ENCODE data around the gene MYBPH. TPM values are rescaled to one million over a fixed set of nuclear protein-coding genes. Genes with fewer than 3 reads are reported as not detected.

The MYBPH gene
- total RNA-seq, 4 donors from 2014 or later: not detected

- intact Hi-C loops (cut with DNase I): no loop called here
Measured at GRCh38 chr1:203152158-203153034, 23.2 kb downstream of the MYBPH start.

DNA sequence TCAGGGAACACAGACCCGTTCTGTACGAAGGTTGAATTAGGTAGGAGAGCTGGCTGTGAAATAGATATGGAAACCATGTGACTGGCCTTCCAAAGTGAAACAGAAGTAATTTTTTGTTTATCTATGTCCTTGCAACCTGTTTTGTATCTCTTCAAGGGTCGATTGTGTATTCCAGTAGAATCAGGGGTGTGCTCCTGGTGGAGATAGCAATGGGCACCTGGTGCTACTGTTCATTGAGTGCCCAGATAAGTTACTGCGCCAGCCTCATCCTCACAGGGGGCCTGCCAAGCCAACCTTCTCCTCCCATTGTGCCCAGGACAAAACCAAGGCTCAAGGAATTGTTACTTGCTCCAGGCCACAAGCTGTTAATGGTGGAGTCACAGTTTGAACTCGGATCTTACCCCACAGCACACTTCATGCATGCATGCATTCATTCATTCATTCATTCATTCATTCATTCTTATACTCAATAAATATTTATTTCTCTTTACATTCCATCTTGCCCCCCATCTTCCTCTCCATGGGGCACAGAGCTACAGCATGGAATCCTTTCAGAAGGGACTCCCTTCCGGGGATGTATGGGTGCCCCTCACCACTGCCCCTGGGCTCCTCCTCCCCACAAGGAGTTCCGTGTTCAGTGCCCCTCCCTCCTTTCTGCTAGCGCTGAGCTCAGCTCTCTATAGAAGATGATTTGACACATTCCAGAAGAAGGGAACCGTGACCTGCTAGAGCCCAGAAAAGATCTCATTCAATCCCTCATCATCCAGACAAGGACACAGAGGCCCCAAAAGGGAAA is 24.1 kb downstream of the MYBPH start:
- no peaks in the 10 kb centered on the region for H3K36me3 ChIP-seq
- no peak for TF ChIP-seq POLR2A (IDR thresholded peaks at IDR 0.05)
- no peak for TF ChIP-seq CTCF (IDR thresholded peaks at IDR 0.05)
- intact Hi-C loops (cut with DNase I): no loop called here
- no peak overlapping the region for H3K4me3 ChIP-seq
- H3K4me1 ChIP-seq: peaks cover 0 to 23% (median 3%) of the 10 kb centered on the region in 3 donors
- WGBS, 2 donors: 48 to 58% methylated on average over 8 to 9 of the region's 9 CpGs
- H3K27ac ChIP-seq: no peak overlapping the region
- no peaks in the 10 kb centered on the region for H3K9me3 ChIP-seq
- DNase-seq: no peak
- H3K27me3 ChIP-seq: peaks cover 0 to 11% (median 0%) of the 10 kb centered on the region in 4 donors

More at GRCh38 chr1:203152158-203153034, 23.2 kb downstream of the MYBPH start:
- Histone ChIP-seq H3K27me3 (peaks cover 0 to 13% (median 0%) of the 10 kb centered on the region in 4 donors), H3K4me1 (peaks cover 0 to 23% (median 3%) of the 10 kb centered on the region in 3 donors), H3K9me3 (no peaks in the 10 kb centered on the region), H3K4me3 (no peak overlapping the region), H3K27ac (no peak overlapping the region), H3K36me3 (no peaks in the 10 kb centered on the region)
- WGBS, 2 donors: 51 to 70% methylated on average over 6 to 7 of the region's 10 CpGs
- no peak for TF ChIP-seq CTCF (IDR thresholded peaks at IDR 0.05)
- no peak for TF ChIP-seq POLR2A (IDR thresholded peaks at IDR 0.05)
- DNase-seq: no peak

DNA sequence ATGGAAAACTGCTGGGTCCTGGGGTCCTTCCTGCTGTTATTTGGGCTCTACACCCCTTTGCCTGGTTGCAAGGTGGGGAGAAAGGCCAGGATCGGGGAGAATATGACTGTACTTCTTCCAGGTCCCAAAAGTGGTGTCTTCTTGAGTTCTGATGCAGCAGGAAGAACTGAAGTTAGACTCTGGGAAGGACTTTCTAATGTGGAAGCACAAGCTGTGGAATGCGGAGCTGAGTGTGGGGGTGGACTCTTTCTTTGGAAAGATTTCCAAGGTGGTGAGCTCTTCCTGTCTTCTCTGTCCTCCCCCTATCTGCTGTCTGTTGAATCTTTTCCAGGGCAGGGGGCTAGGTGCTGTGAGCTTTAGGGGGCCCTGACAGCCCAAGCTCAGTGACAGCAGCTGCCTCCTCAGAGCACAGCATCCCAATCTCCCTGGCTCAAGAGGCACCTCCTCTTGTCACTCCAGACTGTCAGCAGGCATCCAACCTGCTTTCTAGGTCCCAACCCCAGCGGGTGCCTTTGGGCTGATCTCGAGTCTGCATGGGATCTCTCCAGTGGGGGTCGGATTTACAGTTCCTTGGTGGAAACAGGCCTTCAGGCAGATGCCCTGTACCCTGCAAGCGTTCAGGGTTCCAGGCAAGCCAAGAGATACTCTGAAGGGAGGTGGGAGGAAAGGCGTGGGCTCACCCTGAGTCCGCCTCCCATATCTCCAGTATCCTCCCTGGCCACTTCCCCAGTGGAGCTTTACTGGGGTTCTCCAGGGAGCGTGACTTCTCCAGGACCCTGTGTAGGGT is 24.9 kb downstream of the MYBPH start:
- Histone ChIP-seq H3K36me3 (no peaks in the 10 kb centered on the region), H3K27me3 (peaks cover 0 to 5% (median 0%) of the 10 kb centered on the region in 4 donors), H3K4me1 (peaks cover 0 to 23% (median 3%) of the 10 kb centered on the region in 3 donors), H3K27ac (no peak overlapping the region), H3K9me3 (no peaks in the 10 kb centered on the region), H3K4me3 (no peak overlapping the region)
- WGBS, 2 donors: 83 to 85% methylated on average over 3 to 4 of the region's 9 CpGs
- intact Hi-C loops (cut with DNase I): no loop called here
- DNase-seq: no peak
- TF ChIP-seq POLR2A (IDR thresholded peaks at IDR 0.05): no peak
- TF ChIP-seq CTCF (IDR thresholded peaks at IDR 0.05): no peak

DNA sequence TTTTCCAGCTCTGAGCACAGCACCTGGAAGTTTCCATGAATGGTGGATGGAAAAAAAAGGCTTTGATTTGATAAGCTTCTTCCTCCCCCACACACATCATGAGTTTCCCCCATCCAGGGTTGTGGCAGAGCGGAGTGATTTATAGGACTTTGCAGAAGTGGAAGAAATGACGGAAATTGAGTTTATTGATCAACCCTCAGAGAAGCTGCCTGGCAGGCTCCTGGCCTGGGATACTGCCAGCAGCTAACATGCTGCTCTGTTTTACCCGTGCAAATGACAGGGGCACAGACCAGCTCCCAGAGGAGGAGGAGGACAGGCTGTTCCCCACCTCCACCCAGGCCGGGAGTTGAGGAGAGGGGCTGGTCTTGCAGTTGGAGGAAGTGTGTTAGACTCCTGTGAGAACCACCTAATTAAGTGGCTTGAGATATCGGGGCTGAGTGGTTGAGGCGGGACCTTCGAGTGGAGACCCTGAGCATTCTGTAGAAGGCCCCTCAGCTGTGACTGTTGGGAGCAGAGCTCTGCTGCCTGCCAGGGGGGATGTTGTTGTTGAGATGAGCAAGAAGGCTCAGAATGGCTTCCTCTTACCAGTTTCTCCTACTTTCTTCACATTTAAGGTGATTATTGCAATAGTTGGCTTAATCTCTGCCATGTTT is 26.3 kb downstream of the MYBPH start:
- TF ChIP-seq CTCF (IDR thresholded peaks at IDR 0.05) (no peak), POLR2A (IDR thresholded peaks at IDR 0.05) (no peak)
- DNase-seq: no peak
- intact Hi-C loops (cut with DNase I): no loop called here
- WGBS, 2 donors: 76 to 79% methylated on average over 6 of the region's 7 CpGs
- Histone ChIP-seq H3K36me3 (no peaks in the 10 kb centered on the region), H3K9me3 (no peaks in the 10 kb centered on the region), H3K27ac (no peak overlapping the region), H3K4me3 (no peak overlapping the region), H3K4me1 (peaks cover 0 to 19% (median 0%) of the 10 kb centered on the region in 3 donors), H3K27me3 (no peaks in the 10 kb centered on the region)
